ENCODE results near the gene TASP1.
A peak's percentile ranks its signal among the peaks of the same experiment; 100 is the strongest.
"Not testable (repeated sequence)": the region's sequence is repeated elsewhere in the genome, so short reads cannot be mapped to it uniquely, and the experiment has no call there.

Gene TASP1

DNA sequence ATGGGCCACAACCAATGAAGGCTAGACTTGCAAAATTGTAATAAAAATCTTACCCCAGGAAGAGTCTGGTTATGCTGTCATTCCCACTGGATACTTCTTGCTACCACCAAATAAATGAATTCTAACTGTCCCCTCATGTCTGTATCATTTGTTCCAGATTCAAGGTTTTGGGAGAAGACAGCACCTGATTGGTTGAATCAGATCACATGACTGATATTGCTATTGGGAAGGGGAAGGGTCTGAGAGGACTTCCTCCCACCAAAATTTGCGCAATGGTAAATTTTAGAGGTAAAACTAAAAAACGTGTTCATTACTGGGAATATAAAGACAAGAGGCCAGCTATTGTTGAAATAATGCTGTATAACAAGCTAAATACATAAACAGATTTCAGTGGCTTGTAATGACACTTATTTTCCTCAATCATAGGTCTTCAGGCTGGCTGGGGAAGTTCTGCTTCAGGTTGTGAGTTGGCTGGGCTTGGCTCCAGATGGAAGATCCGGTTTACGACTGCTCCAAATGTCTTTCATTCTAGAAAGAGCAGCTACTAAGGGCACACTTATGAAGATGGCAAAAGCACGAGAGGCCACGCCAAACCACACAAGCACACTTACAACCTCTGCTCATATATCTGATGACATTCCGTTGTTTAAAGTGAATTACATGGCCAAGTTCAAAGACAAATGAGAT, 27.1 kb upstream of the TASP1 start:
- no peaks in the 10 kb centered on the region for H3K36me3 ChIP-seq (ENCODE audit: insufficient read depth, low read length)
- no peaks in the 10 kb centered on the region for H3K9me3 ChIP-seq (ENCODE audit: insufficient read depth, low read length, severe bottlenecking)
- H3K27ac ChIP-seq (ENCODE audit: low read length) = no peak overlapping the region
- no peak overlapping the region for H3K9ac ChIP-seq (ENCODE audit: low read depth, low read length)
- DNase-seq = no peak
- peaks cover 23% of the 10 kb centered on the region for H3K4me1 ChIP-seq (ENCODE audit: insufficient read depth, low read length)
- H2AFZ ChIP-seq (ENCODE audit: low read depth, low read length) = peak overlapping the region; percentile 36; the same call in 1 of the 2 replicates
- no peaks in the 10 kb centered on the region for H3K27me3 ChIP-seq (ENCODE audit: insufficient read depth, low read length, poor library complexity)
- ATAC-seq (ENCODE audit: insufficient read depth, low read depth) = no peak
- H4K20me1 ChIP-seq (ENCODE audit: insufficient read depth, low read length) = no peaks in the 10 kb centered on the region
- H3K79me2 ChIP-seq (ENCODE audit: insufficient read depth, low read length) = no peaks in the 10 kb centered on the region
- no peak overlapping the region for H3K4me2 ChIP-seq (ENCODE audit: insufficient read depth, low read length)
- no peak overlapping the region for H3K4me3 ChIP-seq (ENCODE audit: low read depth in 1 of 2, low read length in 2 of 2)
- TF ChIP-seq EZH2 (IDR thresholded peaks at IDR 0.05; ENCODE audit: borderline replicate concordance, low read depth, low read length, severe bottlenecking) = no peak
- TF ChIP-seq, protein P1, sequence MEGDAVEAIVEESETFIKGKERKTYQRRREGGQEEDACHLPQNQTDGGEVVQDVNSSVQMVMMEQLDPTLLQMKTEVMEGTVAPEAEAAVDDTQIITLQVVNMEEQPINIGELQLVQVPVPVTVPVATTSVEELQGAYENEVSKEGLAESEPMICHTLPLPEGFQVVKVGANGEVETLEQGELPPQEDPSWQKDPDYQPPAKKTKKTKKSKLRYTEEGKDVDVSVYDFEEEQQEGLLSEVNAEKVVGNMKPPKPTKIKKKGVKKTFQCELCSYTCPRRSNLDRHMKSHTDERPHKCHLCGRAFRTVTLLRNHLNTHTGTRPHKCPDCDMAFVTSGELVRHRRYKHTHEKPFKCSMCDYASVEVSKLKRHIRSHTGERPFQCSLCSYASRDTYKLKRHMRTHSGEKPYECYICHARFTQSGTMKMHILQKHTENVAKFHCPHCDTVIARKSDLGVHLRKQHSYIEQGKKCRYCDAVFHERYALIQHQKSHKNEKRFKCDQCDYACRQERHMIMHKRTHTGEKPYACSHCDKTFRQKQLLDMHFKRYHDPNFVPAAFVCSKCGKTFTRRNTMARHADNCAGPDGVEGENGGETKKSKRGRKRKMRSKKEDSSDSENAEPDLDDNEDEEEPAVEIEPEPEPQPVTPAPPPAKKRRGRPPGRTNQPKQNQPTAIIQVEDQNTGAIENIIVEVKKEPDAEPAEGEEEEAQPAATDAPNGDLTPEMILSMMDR (IDR thresholded peaks at IDR 0.05; ENCODE audit: borderline replicate concordance, extremely low read depth, low read length, poor library complexity, severe bottlenecking) = no peak

- ATAC-seq (ENCODE audit: insufficient read depth, low read depth) = no peak
- no peak for DNase-seq
- H3K9ac ChIP-seq (ENCODE audit: low read depth, low read length) = no peak overlapping the region
- peak overlapping the region; percentile 17; the same call in 1 of the 2 replicates for H2AFZ ChIP-seq (ENCODE audit: low read depth, low read length)
- no peaks in the 10 kb centered on the region for H3K79me2 ChIP-seq (ENCODE audit: insufficient read depth, low read length)
- TF ChIP-seq, protein P1 (IDR thresholded peaks at IDR 0.05; ENCODE audit: borderline replicate concordance, extremely low read depth, low read length, poor library complexity, severe bottlenecking) = no peak
- TF ChIP-seq EZH2 (IDR thresholded peaks at IDR 0.05; ENCODE audit: borderline replicate concordance, low read depth, low read length, severe bottlenecking) = no peak
- no peak overlapping the region for H3K27ac ChIP-seq (ENCODE audit: low read length)
- H3K4me2 ChIP-seq (ENCODE audit: insufficient read depth, low read length) = no peak overlapping the region
- H3K9me3 ChIP-seq (ENCODE audit: insufficient read depth, low read length, severe bottlenecking) = no peaks in the 10 kb centered on the region
- no peaks in the 10 kb centered on the region for H3K27me3 ChIP-seq (ENCODE audit: insufficient read depth, low read length, poor library complexity)
- peaks cover 9% of the 10 kb centered on the region for H3K4me1 ChIP-seq (ENCODE audit: insufficient read depth, low read length)
- H3K4me3 ChIP-seq (ENCODE audit: low read depth in 1 of 2, low read length in 2 of 2) = no peak overlapping the region
- no peaks in the 10 kb centered on the region for H4K20me1 ChIP-seq (ENCODE audit: insufficient read depth, low read length)
- no peaks in the 10 kb centered on the region for H3K36me3 ChIP-seq (ENCODE audit: insufficient read depth, low read length)
Measured at GRCh38 chr20:13661070-13661685, 22.4 kb upstream of the TASP1 start.

DNA sequence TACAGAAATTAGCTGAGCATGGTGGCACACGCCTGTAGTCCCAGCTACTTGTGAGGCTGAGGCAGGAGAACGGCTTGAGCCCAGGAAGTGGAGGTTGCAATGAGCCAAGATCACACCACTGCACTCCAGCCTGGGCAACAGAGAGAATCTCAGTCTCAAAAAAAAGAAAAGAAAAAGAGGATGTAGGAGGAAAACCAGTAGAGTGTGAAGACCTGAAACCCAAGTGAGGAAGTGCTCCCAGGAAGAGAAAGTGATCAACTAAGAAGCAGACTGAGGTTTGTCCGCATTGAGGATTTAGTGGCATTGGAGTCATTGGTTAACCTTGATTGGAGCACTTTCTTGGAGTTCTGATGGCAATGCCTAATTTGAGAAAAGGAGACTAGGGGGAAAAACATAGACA, 20.6 kb upstream of the TASP1 start:
- H3K4me2 ChIP-seq (ENCODE audit: insufficient read depth, low read length) = no peak overlapping the region
- no peaks in the 10 kb centered on the region for H3K9me3 ChIP-seq (ENCODE audit: insufficient read depth, low read length, severe bottlenecking)
- H3K4me3 ChIP-seq (ENCODE audit: low read depth in 1 of 2, low read length in 2 of 2) = no peak overlapping the region
- H3K36me3 ChIP-seq (ENCODE audit: insufficient read depth, low read length) = no peaks in the 10 kb centered on the region
- H2AFZ ChIP-seq (ENCODE audit: low read depth, low read length) = 0 out of 2 replicates have a peak overlapping the region, but pooled peaks have one; percentile 18
- no peak for TF ChIP-seq EZH2 (IDR thresholded peaks at IDR 0.05; ENCODE audit: borderline replicate concordance, low read depth, low read length, severe bottlenecking)
- TF ChIP-seq, protein P1 (IDR thresholded peaks at IDR 0.05; ENCODE audit: borderline replicate concordance, extremely low read depth, low read length, poor library complexity, severe bottlenecking) = no peak
- no peak overlapping the region for H3K9ac ChIP-seq (ENCODE audit: low read depth, low read length)
- H3K27ac ChIP-seq (ENCODE audit: low read length) = peak overlapping the region; percentile 8; the same call in 1 of the 2 replicates
- peak; percentile 31; the same call in 2 of the 3 replicates for ATAC-seq (ENCODE audit: insufficient read depth, low read depth)
- no peaks in the 10 kb centered on the region for H3K27me3 ChIP-seq (ENCODE audit: insufficient read depth, low read length, poor library complexity)
- DNase-seq = no peak
- H3K79me2 ChIP-seq (ENCODE audit: insufficient read depth, low read length) = no peaks in the 10 kb centered on the region
- no peaks in the 10 kb centered on the region for H4K20me1 ChIP-seq (ENCODE audit: insufficient read depth, low read length)
- peaks cover 9% of the 10 kb centered on the region for H3K4me1 ChIP-seq (ENCODE audit: insufficient read depth, low read length)

GRCh38 chr20:13658060-13658459, 19.3 kb upstream of the TASP1 start:
- not testable (repeated sequence) for H4K20me1 ChIP-seq (ENCODE audit: insufficient read depth, low read length); H3K4me3 ChIP-seq (ENCODE audit: low read depth in 1 of 2, low read length in 2 of 2); H3K9me3 ChIP-seq (ENCODE audit: insufficient read depth, low read length, severe bottlenecking); H3K4me2 ChIP-seq (ENCODE audit: insufficient read depth, low read length); H2AFZ ChIP-seq (ENCODE audit: low read depth, low read length); H3K9ac ChIP-seq (ENCODE audit: low read depth, low read length); H3K27me3 ChIP-seq (ENCODE audit: insufficient read depth, low read length, poor library complexity); H3K79me2 ChIP-seq (ENCODE audit: insufficient read depth, low read length); ATAC-seq (ENCODE audit: insufficient read depth, low read depth); H3K4me1 ChIP-seq (ENCODE audit: insufficient read depth, low read length); DNase-seq; H3K27ac ChIP-seq (ENCODE audit: low read length); H3K36me3 ChIP-seq (ENCODE audit: insufficient read depth, low read length)

Data from DND-41 (cell line).